LHCN-M2 (cell line): ENCODE measurements around the gene DYDC1. TPM values are rescaled to one million over a fixed set of nuclear protein-coding genes. Genes with fewer than 3 reads are reported as not detected.
A peak's percentile ranks its signal among the peaks of the same experiment; 100 is the strongest.
"Not testable (repeated sequence)": the region's sequence is repeated elsewhere in the genome, so short reads cannot be mapped to it uniquely, and the experiment has no call there.

ENCODE experiments used
- DNase-seq: peaks from one replicate; pipeline ENCODE4 v3.0.0-alpha.2; 2012; ENCODE audit warnings: low read depth
- total RNA-seq: library from RNA; depleted of rRNA; stranded (reverse); fragments of >200 nt; gene quantifications from 2 replicates; pipeline ENCODE4 v1.2.3, GENCODE V29; 2014

DYDC1 gene
- total RNA-seq, 1 experiment from 2014 or later, result not detected

DNA sequence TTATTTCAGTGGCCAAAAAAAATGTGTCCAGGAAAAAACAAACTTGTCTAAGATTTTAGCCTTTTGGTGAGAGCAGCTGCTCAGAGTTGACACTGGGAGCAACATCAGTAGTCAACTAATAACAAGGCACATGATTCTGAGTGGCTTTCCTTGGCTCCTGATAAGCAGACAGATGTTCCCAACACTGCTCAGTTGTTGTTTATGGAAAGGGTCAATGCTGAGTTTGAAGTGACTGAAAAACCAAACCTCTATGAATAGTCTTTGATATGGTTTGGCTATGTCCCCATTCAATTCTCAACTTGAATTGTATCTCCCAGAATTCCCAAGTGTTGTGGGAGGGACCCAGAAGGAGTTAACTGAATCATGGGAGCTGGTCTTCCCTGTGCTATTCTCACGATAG lies 12.3 kb downstream of the DYDC1 start:
- DNase-seq, result no peak

DNA sequence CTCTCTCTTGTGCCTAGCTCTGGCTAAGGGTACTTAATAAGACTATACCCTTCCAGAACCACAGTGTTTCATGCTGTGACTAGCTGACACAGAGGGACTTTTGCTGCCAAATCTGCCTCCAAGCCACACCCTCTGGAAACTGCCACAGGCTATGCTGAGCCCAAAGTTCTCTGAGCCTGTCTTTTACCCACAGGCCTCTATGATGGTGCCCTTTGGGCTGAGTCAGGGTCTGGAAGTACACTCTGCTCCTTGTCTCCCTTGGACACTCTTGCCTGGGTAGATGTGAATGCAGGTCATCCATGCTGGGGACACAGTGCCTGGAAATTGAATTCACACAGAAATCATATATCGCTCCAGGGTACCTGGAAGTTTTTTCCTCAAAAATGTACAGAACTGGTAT lies 22.6 kb downstream of the DYDC1 start:
- no peak for DNase-seq

- DNase-seq, result no peak
Measured at GRCh38 chr10:80324891-80325364, 31.6 kb downstream of the DYDC1 start.

- DNase-seq, result peak; percentile 45
Measured at GRCh38 chr10:80324086-80324485, 32.5 kb downstream of the DYDC1 start.

- DNase-seq, result no peak
Measured at GRCh38 chr10:80323311-80323710, 33.2 kb downstream of the DYDC1 start.

DNA sequence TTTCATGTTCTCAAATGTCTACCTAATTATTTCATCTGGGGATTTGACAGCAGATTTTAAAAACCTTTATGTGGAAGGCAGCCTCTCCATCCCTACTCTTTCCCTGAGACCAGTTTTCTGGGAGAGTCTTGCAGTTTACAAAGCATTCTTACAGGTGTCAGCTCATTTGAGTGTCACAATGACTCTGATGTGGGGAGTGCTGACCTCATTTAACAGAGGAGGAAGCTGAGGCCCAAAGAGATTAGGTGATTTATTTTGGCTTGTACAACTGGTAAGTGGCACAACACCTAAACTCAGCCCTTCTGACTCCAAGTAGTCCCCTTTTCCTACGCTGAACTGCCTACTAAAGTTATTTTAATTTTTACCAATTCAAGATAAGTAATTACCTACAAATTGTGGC lies 33.8 kb downstream of the DYDC1 start:
- DNase-seq, result no peak

GRCh38 chr10:80322158-80322557 lies 34.4 kb downstream of the DYDC1 start:
- DNase-seq, result no peak

DNA sequence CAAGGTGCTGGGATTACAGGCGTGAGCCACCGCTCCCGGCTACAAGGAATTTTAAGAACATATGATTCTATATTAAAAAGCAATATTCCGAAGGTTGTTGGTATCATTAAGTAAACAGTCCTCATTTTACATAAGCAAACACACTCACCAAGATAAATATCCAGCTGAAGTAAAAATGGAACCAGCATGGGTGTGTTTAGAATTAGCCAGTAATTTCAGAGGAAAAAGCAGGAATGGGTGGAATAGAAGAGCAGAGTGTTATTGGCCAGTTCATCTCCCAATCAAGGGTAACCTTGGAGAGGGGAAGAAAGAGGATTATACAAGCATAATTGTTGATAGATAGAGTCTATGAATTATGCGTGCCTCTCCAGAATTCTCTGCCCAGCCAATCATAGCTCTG lies 35.4 kb downstream of the DYDC1 start:
- DNase-seq, result no peak

DNA sequence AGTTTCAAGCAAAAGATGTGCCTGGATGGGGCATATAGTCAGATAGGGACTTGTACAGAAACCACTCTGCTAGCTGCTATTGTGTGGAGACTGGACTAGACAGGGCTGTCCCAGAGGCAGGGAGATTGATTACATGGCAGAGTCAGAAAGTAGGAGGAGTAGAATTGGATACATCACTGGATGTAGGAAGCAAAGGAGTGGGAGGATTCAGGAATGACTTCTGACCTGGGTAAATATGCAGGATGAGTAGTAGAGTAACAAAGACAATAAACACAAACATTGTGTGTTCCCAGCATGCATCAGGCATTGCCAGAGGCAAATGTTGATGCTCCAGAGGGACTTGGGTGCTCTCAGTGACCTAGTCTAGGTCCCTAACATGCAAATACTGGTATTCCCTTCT lies 36.2 kb downstream of the DYDC1 start:
- no peak for DNase-seq

- DNase-seq, result no peak
Measured at GRCh38 chr10:80319725-80320290, 36.7 kb downstream of the DYDC1 start.

DNA sequence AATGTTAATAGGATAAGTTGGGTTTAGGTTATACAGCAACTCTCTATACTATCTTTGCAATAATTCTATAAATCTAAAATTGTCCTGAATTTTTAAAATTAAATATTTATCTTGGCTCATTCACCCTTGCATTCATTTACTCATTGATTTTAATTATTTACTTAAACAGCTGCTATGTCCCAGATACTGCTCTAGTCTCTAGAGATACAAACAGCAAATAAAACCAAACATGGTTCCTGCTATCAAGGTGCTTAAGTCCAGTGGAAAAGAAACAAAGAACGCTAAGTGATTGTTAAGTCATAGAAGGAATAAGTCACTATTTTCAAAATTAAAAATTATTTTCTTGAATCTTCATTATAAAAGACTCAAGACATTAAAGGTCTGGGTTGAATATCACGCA lies 37.2 kb downstream of the DYDC1 start:
- no peak for DNase-seq

DNA sequence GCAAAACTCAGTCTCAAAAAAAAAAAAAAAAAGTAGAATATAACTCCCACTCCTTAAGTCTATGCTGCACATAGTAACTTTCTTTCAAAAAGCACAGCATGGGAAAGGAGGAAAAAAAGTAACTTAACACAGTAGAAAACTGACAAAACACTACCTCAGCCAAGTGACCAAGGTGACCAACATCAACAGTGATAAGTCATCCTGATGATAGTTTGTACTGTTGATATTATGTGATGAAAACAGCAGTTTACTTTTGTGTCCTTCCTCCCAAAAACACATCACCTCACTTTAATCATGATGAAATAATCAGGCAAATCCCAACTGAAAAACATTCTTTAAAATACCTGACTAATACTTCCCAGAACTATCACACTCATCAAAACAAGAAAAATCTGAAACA lies 37.8 kb downstream of the DYDC1 start:
- DNase-seq, result no peak

DNA sequence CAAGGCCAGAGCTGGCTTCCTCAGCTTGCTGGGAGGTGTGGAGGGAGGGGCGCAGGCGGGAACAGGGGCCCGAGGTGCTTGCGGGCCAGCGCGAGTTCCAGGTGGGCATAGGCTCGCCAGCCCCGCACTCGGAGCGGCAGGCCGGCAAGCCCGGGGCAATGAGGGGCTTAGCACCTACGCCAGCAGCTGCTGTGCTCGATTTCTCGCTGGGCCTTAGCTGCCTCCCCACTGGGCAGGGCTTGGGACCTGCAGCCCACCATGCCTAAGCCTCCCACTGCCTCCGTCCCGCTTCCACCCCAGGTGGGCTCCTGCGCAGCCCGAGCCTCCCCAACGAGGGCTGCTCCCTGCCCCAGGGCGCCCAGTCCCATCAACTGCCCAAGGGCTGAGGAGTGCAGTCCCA lies 41.2 kb downstream of the DYDC1 start:
- no peak for DNase-seq

GRCh38 chr10:80313523-80313922 lies 43.0 kb downstream of the DYDC1 start:
- no peak for DNase-seq

- DNase-seq, result not testable (repeated sequence)
Measured at GRCh38 chr10:80305989-80306388, 50.6 kb downstream of the DYDC1 start.

- no peak for DNase-seq
Measured at GRCh38 chr10:80296942-80297341, 59.6 kb downstream of the DYDC1 start.

GRCh38 chr10:80292607-80293239 lies 63.8 kb downstream of the DYDC1 start:
- DNase-seq, result no peak

DNA sequence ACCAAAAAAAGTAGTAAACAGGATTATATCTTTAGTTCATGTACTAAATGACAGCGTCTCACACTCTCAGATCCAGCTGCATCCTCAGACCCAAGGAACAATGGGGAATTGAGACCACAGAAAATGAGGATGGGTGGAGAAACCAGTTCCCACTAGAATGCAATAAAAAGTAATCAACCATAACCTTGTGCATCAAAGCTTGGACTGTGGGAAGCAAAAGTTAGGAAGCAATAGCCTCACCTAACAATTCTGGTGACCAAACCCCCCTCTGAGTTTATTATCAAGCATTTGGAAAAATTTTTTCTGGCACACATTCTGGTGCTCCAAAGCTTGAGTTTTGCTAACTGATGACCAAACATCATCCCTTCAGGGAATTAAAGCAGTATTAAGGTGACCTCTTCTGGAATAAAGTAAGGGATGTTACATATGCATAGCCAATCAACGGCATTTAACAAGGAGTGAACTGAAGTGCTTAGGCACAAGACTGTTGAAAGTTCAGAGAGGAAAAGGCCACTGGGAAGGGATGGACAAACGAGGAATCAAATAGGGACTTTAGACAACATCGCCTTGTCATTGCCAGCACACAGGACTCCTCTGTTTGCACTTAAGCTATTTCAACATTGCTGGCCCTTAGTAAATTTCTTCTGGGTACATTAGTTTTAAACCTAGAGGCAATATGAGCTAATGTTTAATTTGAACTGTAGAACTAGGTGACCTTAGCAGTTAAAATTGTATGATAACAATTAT lies 65.9 kb downstream of the DYDC1 start:
- DNase-seq, result no peak

GRCh38 chr10:80289451-80290287 lies 66.9 kb downstream of the DYDC1 start, which contains the start of gene MAT1A:
Gene MAT1A (minus strand): TSS chr10:80289658. CDS start chr10:80289423, 235 bp downstream.
- peak; percentile 10 for DNase-seq

DNA sequence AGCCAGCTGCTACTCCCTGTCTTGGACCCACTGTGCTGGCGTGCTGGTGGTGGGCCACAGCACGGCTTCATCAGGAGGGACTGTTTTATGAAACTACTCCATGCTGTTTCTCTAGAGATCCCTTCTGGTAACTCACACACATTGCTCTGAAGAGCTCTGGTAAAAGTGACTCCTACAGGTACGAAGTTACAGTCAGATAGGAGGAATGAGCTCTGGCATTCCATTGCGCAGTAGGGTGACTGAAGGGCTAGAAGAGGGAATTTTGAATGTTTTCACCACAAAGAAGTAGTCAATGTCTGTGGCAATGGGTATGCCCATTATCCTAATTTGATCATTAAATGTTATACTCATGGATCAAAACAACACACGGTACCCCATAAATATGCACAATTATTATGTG lies 67.7 kb downstream of the DYDC1 start:
- no peak for DNase-seq
